RWPE2 (cell line): ENCODE results near the gene KRT39.
"Not testable (repeated sequence)": the region's sequence is repeated elsewhere in the genome, so short reads cannot be mapped to it uniquely, and the experiment has no call there.

ENCODE experiments used
- ATAC-seq: fragments of 200-7000 bp; cut with Tn5 transposase; 3 replicates; pipeline ENCODE4 v1.9.1; 2021; ENCODE audit warnings: low read depth
- DNase-seq: peaks from one replicate; pipeline ENCODE4 v3.0.0-alpha.2; 2020; ENCODE audit warnings: low spot score
- H3K27ac ChIP-seq: fragments of 450-650 bp; 2 replicates; pipeline ENCODE4 v1.5.1; 2017; ENCODE audit warnings: mild to moderate bottlenecking; ENCODE audit not compliant: poor library complexity, severe bottlenecking
- H3K27me3 ChIP-seq: fragments of 250-450 bp; sonication (Bioruptor Pico); 2 replicates; pipeline ENCODE4 v1.5.1; 2021; ENCODE audit warnings: mild to moderate bottlenecking, moderate library complexity; ENCODE audit not compliant: insufficient read depth, poor library complexity, severe bottlenecking
- H3K36me3 ChIP-seq: fragments of 250-450 bp; sonication (Bioruptor Pico); 2 replicates; pipeline ENCODE4 v1.5.1; 2020; ENCODE audit warnings: low read depth, mild to moderate bottlenecking, moderate library complexity
- H3K4me1 ChIP-seq: fragments of 250-450 bp; sonication (Bioruptor Pico); 2 replicates; pipeline ENCODE4 v1.5.1; 2021; ENCODE audit warnings: mild to moderate bottlenecking, moderate library complexity; ENCODE audit not compliant: insufficient read depth, poor library complexity, severe bottlenecking
- H3K4me3 ChIP-seq: fragments of 250-450 bp; sonication (Bioruptor Pico); 2 replicates; pipeline ENCODE4 v1.5.1; 2021; ENCODE audit warnings: mild to moderate bottlenecking, moderate library complexity; ENCODE audit not compliant: severe bottlenecking
- H3K9me3 ChIP-seq: fragments of 250-450 bp; sonication (Bioruptor Pico); 2 replicates; pipeline ENCODE4 v1.5.1; 2021; ENCODE audit warnings: mild to moderate bottlenecking, moderate library complexity; ENCODE audit not compliant: severe bottlenecking
- TF ChIP-seq, protein P1 (sequence below): fragments of 450-650 bp; IDR thresholded peaks from one replicate; pipeline ENCODE4 v1.5.1; 2017; ENCODE audit warnings: mild to moderate bottlenecking, moderate library complexity; ENCODE audit not compliant: poor library complexity, severe bottlenecking

Gene KRT39

DNA sequence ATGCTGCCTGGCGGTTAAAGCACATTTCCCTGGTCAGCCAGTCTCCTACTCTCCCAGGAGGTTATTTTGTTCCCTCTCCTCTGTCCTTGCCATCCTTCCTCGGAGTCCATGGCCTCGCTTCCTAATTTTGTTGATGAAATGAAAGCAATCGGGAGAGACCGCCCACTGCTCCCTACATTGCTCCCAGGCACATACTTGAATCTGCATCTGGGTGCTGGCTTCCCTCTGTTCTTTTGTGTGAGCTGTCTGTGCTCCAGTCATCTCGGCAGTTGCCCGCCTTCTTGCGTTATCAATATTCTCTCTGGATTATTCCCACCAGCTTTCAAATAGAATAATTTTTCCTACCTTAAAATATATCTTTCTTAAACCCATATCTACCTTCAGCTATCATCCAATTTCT lies 40.4 kb downstream of the KRT39 start:
- Histone ChIP-seq H3K4me3 (no peak overlapping the region), H3K27ac (no peak overlapping the region), H3K36me3 (no peaks in the 10 kb centered on the region), H3K4me1 (peaks cover 8% of the 10 kb centered on the region), H3K9me3 (no peaks in the 10 kb centered on the region), H3K27me3 (no peaks in the 10 kb centered on the region)
- DNase-seq (no peak), ATAC-seq (no peak)
- TF ChIP-seq, protein P1, sequence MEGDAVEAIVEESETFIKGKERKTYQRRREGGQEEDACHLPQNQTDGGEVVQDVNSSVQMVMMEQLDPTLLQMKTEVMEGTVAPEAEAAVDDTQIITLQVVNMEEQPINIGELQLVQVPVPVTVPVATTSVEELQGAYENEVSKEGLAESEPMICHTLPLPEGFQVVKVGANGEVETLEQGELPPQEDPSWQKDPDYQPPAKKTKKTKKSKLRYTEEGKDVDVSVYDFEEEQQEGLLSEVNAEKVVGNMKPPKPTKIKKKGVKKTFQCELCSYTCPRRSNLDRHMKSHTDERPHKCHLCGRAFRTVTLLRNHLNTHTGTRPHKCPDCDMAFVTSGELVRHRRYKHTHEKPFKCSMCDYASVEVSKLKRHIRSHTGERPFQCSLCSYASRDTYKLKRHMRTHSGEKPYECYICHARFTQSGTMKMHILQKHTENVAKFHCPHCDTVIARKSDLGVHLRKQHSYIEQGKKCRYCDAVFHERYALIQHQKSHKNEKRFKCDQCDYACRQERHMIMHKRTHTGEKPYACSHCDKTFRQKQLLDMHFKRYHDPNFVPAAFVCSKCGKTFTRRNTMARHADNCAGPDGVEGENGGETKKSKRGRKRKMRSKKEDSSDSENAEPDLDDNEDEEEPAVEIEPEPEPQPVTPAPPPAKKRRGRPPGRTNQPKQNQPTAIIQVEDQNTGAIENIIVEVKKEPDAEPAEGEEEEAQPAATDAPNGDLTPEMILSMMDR: no peak

DNA sequence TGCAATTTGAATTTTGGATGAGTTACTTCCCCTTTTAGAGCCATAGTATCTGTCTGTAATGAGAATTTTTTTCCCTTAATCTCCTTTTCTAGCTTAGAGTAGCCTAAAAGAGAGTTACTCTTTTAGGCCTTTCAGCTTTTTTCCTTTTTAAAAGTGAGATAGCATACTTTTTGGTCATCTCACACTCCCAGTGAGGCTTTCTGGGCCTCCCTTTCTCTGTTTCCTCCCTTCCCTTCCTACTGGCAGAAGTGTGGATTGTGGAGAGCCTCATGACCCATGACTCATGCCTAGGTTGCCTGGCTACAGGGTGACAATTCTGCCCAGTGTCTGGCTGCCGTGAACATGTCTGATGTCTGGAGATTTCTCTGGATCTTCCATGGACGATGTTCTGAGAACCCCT lies 44.5 kb downstream of the KRT39 start:
- ATAC-seq: peak; percentile 77
- TF ChIP-seq, protein P1: no peak
- no peaks in the 10 kb centered on the region for H3K36me3 ChIP-seq
- DNase-seq: no peak
- peaks cover 7% of the 10 kb centered on the region for H3K4me1 ChIP-seq
- no peak overlapping the region for H3K4me3 ChIP-seq
- H3K9me3 ChIP-seq: no peaks in the 10 kb centered on the region
- H3K27ac ChIP-seq: no peak overlapping the region
- no peaks in the 10 kb centered on the region for H3K27me3 ChIP-seq

DNA sequence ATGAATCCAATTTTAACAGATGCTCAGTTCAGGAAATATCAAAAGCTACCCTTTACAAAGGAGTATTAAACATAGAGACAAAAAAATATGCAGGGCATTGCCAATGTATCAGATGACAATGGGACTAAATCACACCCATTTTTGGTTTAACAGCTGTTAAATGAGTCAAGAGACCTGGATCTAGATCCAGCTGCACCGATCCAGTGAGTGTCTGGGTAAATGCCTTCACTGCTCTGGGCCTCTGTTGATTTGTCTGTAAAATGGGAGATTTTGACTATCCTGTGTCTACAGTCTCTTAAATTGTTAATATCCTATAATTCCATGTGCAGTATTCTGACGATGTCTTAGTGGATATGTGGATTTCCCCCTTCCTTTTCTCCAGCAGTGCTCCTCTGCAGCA lies 45.7 kb downstream of the KRT39 start:
- H3K4me3 ChIP-seq: no peak overlapping the region
- ATAC-seq (no peak), DNase-seq (no peak)
- no peak overlapping the region for H3K27ac ChIP-seq
- H3K4me1 ChIP-seq: peaks cover 16% of the 10 kb centered on the region
- TF ChIP-seq, protein P1: no peak
- no peaks in the 10 kb centered on the region for H3K9me3 ChIP-seq
- no peaks in the 10 kb centered on the region for H3K36me3 ChIP-seq
- H3K27me3 ChIP-seq: no peaks in the 10 kb centered on the region

DNA sequence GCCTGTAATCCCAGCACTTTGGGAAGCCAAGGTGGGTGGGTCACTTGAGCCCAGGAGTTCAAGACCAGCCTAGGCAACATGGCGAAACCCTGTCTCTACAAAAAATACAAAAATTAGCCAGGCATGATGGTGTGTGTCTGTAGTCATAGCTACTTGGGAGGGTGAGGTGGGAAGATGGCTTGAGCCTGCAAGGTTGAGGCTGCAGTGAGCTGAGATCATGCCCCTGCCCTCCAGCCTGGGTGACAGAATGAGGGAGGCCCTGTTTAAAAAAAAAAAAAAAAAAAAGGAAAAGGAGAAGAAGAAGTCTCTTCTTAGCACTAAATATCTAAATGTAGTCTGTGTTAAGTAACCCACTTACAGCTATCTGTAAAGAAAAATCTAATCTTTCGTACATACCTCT lies 49.6 kb downstream of the KRT39 start:
- not testable (repeated sequence) for H3K36me3 ChIP-seq, H3K27me3 ChIP-seq, H3K9me3 ChIP-seq, ATAC-seq, DNase-seq, H3K4me3 ChIP-seq
- Histone ChIP-seq H3K27ac (peak overlapping the region; percentile 96), H3K4me1 (peaks cover 36% of the 10 kb centered on the region)

DNA sequence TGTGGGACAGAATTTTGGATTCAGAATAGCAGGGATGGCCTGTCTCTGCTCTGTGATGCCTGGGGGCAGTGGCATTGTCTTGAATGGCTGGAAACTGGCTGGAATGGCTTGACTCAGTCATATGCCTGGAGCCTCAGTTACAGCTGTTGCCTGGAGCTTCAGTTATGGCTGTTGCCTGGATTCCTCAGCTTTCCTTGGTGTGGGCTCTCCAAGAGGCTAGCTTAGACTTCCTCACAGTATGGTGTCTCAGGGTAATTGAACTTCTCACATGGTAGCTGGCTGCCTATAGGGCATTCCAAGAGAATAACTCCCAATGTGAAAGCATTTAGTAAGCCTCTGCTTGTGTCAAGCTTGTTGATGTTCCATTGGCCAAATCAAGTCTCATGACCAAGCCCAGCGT lies 50.4 kb downstream of the KRT39 start:
- H3K27ac ChIP-seq: peak overlapping the region; percentile 96
- TF ChIP-seq, protein P1: no peak

More for the DNA sequence above, 50.4 kb downstream of the KRT39 start:
- no peak overlapping the region for H3K4me3 ChIP-seq
- H3K27me3 ChIP-seq: no peaks in the 10 kb centered on the region
- H3K9me3 ChIP-seq: no peaks in the 10 kb centered on the region
- H3K36me3 ChIP-seq: no peaks in the 10 kb centered on the region
- ATAC-seq: no peak
- H3K4me1 ChIP-seq: peaks cover 33% of the 10 kb centered on the region
- DNase-seq: no peak
